Measurements from ENCODE around the gene UCK2. TPM values are rescaled to one million over a fixed set of nuclear protein-coding genes. Genes with fewer than 3 reads are reported as not detected.

UCK2 gene
- total RNA-seq, 1 donor from 2014 or later, result 44.2 TPM

- no peak for TF ChIP-seq CTCF (IDR thresholded peaks at IDR 0.05)
- Mint-ChIP-seq H3K9me3 (ENCODE audit: low read depth) (no peaks in the 10 kb centered on the region), H3K4me1 (ENCODE audit: low read depth) (peaks cover 90% of the 10 kb centered on the region), H3K27me3 (ENCODE audit: low read depth) (no peaks in the 10 kb centered on the region), H3K4me3 (ENCODE audit: unreplicated experiment) (peak overlapping the region; percentile 4), H3K27ac (ENCODE audit: unreplicated experiment) (peak overlapping the region; percentile 98), H3K36me3 (ENCODE audit: low read depth) (peaks cover 14% of the 10 kb centered on the region)
- DNase-seq (ENCODE audit: low spot score), result no peak
Observed at GRCh38 chr1:165896277-165896676, 68.9 kb downstream of the UCK2 start.

- no peak for DNase-seq (ENCODE audit: low spot score)
Observed at GRCh38 chr1:165897326-165898303, 70.2 kb downstream of the UCK2 start.

GRCh38 chr1:165898837-165899236 lies 71.4 kb downstream of the UCK2 start:
- Mint-ChIP-seq H3K27ac (ENCODE audit: unreplicated experiment) (peak overlapping the region; percentile 98), H3K4me1 (ENCODE audit: low read depth) (peaks cover 85% of the 10 kb centered on the region)
- no peak for TF ChIP-seq CTCF (IDR thresholded peaks at IDR 0.05)

More at GRCh38 chr1:165897326-165898303, 70.2 kb downstream of the UCK2 start:
- Mint-ChIP-seq H3K27me3 (ENCODE audit: low read depth) (no peaks in the 10 kb centered on the region), H3K4me3 (ENCODE audit: unreplicated experiment) (no peak overlapping the region), H3K4me1 (ENCODE audit: low read depth) (peaks cover 79% of the 10 kb centered on the region), H3K36me3 (ENCODE audit: low read depth) (peaks cover 3% of the 10 kb centered on the region), H3K27ac (ENCODE audit: unreplicated experiment) (peak overlapping the region; percentile 98), H3K9me3 (ENCODE audit: low read depth) (no peaks in the 10 kb centered on the region)
- no peak for TF ChIP-seq CTCF (IDR thresholded peaks at IDR 0.05)

GRCh38 chr1:165899461-165899941 lies 72.1 kb downstream of the UCK2 start:
- peaks cover 88% of the 10 kb centered on the region for H3K4me1 Mint-ChIP-seq (ENCODE audit: low read depth)
- H3K27me3 Mint-ChIP-seq (ENCODE audit: low read depth), result no peaks in the 10 kb centered on the region
- TF ChIP-seq CTCF (IDR thresholded peaks at IDR 0.05), result no peak
- H3K36me3 Mint-ChIP-seq (ENCODE audit: low read depth), result no peaks in the 10 kb centered on the region
- no peak for DNase-seq (ENCODE audit: low spot score)
- H3K4me3 Mint-ChIP-seq (ENCODE audit: unreplicated experiment), result no peak overlapping the region
- H3K27ac Mint-ChIP-seq (ENCODE audit: unreplicated experiment), result peak overlapping the region; percentile 98
- H3K9me3 Mint-ChIP-seq (ENCODE audit: low read depth), result no peaks in the 10 kb centered on the region

More at GRCh38 chr1:165898837-165899236, 71.4 kb downstream of the UCK2 start:
- Mint-ChIP-seq H3K36me3 (ENCODE audit: low read depth) (no peaks in the 10 kb centered on the region), H3K9me3 (ENCODE audit: low read depth) (no peaks in the 10 kb centered on the region), H3K4me3 (ENCODE audit: unreplicated experiment) (no peak overlapping the region), H3K27me3 (ENCODE audit: low read depth) (no peaks in the 10 kb centered on the region)
- no peak for DNase-seq (ENCODE audit: low spot score)

- H3K9me3 Mint-ChIP-seq (ENCODE audit: low read depth), result no peaks in the 10 kb centered on the region
- TF ChIP-seq CTCF (IDR thresholded peaks at IDR 0.05), result no peak
- peaks cover 76% of the 10 kb centered on the region for H3K4me1 Mint-ChIP-seq (ENCODE audit: low read depth)
- peak overlapping the region; percentile 98 for H3K27ac Mint-ChIP-seq (ENCODE audit: unreplicated experiment)
- no peak for DNase-seq (ENCODE audit: low spot score)
- H3K27me3 Mint-ChIP-seq (ENCODE audit: low read depth), result no peaks in the 10 kb centered on the region
- peaks cover under 1% of the 10 kb centered on the region for H3K36me3 Mint-ChIP-seq (ENCODE audit: low read depth)
- H3K4me3 Mint-ChIP-seq (ENCODE audit: unreplicated experiment), result no peak overlapping the region
Observed at GRCh38 chr1:165900576-165901380, 73.4 kb downstream of the UCK2 start.

Measured in chondrocyte (in vitro differentiated cells).